ENCODE results near the gene PLS1.
"Not testable (repeated sequence)": the region's sequence is repeated elsewhere in the genome, so short reads cannot be mapped to it uniquely, and the experiment has no call there.

PLS1 gene, protein sequence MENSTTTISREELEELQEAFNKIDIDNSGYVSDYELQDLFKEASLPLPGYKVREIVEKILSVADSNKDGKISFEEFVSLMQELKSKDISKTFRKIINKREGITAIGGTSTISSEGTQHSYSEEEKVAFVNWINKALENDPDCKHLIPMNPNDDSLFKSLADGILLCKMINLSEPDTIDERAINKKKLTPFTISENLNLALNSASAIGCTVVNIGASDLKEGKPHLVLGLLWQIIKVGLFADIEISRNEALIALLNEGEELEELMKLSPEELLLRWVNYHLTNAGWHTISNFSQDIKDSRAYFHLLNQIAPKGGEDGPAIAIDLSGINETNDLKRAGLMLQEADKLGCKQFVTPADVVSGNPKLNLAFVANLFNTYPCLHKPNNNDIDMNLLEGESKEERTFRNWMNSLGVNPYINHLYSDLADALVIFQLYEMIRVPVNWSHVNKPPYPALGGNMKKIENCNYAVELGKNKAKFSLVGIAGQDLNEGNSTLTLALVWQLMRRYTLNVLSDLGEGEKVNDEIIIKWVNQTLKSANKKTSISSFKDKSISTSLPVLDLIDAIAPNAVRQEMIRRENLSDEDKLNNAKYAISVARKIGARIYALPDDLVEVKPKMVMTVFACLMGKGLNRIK

DNA sequence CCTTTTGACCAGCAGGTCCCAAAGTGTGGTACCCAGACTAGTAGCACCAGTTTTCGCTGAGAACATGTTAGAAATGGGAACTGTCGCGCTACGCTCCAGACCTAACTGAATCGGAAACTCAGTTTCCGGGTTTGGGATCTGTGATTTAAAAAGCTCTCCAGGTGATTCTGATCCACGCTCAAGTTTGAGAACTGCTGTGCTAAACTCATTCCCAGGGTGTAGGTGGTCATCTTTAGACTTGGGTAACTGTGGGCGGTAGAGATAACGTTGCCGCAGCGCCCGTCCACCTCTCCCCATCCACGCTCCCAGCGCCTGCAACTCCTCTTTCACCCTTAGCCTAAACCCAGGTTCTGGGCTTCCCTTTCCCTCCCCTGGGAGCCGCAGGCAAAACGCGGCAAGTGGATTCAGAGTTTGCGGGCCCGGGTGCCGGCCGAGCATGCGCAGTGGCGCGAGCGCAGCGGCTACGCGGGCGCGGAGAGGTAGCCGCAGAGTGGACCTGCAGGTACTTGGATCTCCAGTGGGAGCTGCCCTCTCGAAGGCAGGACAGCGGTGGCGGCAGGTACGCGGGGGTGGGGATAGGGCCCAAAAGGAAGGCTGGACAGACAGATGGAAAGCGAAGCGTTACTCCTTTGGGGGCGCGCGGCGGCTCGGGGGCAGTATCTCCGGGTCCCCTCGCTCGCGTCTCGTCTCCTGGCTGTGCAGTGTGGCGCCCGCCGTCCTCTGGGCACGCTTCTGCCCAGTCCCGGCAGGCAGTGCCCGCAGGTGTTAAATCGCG, at the start of gene PLS1:
PLS1 (plus strand) TSS at position 443 of the 775 bp plus-strand sequence. CDS start 67,845 bp downstream, outside the sequence.
- DNase-seq (ENCODE audit: low read depth in 2 of 2), result peak; percentile 71 to 72

DNA sequence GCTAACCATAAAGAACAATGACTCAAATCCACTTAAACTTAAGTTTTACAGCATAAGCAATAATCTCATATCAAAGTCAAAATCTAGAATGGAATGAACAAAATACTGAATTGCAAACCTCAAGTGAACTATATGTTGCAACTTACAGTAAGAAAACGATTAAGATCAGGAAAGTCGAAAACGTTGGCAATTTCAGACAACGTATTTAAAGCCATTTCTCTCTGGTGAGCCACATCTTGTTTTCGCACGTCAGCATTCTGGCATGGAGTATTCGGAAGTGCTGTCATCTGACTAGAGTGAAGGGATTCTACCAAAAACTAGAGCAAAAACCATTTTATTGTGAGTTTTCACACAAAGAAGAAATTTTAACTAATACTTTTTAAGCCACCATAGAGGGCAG, 46.2 kb upstream of the PLS1 start:
- no peak for DNase-seq (ENCODE audit: low read depth in 2 of 2)

DNA sequence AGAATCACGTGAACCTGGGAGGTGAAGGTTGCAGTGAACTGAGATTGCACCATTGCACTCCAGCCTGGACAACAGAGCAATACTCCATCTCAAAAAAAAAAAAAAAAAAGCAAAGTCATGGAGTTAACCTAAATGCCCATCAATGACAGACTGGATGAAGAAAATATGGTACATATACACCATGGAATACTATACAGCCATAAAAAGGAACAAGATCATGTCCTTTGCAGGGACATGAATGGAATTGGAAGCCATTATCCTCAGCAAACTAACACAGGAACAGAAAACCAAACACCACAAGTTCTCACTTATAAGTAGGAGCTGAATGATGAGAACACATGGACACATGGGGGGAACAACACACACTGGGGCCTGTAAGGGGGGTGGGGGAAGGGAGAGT, 43.6 kb upstream of the PLS1 start:
- not testable (repeated sequence) for DNase-seq (ENCODE audit: low read depth in 2 of 2)

DNA sequence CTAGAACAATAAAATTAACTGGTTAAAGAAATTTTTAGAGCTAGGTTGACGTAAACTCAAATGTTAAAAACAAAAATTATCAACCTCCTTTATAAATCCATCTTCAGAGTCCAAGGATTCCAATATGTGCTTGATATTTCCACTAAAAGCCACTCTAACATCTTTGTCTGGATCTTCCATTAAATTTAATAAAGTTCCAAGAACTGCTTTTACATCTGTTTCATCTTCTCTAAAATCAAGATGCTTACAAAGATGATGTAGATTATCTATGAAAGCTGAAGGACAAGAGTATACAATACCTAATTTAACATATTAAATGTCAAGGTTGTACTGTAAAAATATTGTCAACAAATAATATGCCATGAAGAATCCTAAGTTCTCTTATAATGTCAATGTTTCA, 42.5 kb upstream of the PLS1 start:
- no peak for DNase-seq (ENCODE audit: low read depth in 2 of 2)

DNA sequence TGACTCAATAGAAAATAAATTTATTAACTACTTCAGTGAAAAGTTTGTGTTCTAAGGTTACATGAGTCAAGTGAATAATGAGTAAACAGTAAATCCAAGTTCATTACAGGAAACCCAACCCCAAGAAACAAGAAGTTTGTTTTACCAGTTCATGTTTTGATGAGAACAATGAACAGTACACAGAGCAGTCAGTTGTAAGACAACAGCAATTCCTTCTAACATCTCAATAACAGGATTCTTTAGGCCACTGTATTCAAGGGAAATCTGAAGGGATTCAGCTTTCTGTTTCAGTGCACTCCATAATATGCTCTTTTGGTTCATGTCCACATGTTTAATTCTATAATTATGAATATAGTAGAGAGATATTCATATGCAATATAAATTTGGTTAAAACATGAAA, 36.1 kb upstream of the PLS1 start:
- no peak for DNase-seq (ENCODE audit: low read depth in 2 of 2)

DNA sequence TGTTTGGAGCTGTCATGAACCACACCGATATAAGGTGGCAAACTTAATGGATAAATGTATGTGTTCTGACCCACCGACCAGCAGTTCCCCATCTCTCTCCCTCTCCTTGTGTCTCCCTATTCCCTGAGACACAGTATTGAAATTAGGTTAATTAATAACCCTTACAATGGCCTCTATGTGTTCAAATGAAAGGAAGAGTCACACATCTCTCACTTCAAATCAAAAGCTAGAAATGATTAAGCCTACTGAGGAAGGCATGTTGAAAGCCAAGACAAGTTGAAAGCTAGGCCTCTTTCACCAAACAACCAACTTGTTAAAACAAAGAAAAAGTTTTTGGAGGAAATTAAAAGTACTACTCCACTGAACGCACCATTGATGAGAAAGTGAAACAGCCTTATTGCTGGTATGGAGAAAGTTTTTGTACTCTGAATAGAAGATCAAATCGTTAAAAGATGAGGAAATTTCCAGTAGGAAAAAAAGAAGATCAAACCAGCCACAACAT, 32.6 kb upstream of the PLS1 start:
- no peak for DNase-seq (ENCODE audit: low read depth in 2 of 2)

DNA sequence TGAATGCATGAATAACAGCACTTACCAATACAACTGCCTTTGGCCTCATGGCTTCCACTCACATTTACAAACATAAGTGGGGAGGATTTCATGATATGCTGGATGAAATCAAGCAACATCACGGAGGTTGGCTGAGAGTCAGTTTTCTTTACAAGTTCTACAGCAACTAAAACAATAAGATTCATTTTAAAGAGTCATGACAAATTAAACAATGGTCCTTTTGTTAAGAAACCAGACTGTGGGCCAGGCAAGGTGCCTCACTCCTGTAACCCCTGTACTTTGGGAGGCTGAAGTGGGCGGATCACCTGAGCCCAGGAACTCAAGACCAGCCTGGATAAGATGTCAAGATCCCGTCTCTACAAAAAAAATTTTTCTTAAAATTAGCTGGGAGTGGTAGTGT, 30.1 kb upstream of the PLS1 start:
- DNase-seq (ENCODE audit: low read depth in 2 of 2), result no peak

DNA sequence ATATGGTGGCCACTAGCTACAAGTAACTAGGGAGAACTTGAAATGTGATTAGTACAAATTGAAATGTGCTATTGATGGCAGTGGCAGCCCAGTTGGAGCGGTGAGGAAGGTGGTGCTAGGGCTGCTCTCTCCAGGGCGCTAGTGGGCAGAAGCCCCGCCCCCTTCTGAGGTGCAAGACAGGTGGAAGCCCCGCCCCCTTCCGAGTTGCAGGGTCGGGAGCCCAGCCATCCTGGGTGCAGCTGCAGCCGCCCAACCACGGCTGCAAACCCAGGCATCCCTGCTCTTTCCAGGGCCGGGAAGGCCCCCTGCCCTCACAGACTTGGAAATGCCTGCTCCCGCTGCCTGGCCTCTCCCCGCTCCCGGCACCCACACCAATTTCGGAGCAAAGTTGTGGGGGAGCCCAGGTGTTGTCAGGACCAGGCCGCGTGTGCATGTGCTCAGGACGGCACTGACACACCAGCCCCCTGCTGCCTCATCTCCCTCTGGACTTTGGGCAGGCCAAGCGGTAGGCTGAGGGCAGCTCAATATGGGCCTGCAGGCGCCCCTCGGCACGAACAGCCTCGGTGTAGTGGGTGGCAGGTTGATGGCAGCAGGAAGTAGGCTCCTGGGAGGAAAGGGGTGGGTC, 27.7 kb upstream of the PLS1 start:
- DNase-seq (ENCODE audit: low read depth in 2 of 2), result no peak

DNA sequence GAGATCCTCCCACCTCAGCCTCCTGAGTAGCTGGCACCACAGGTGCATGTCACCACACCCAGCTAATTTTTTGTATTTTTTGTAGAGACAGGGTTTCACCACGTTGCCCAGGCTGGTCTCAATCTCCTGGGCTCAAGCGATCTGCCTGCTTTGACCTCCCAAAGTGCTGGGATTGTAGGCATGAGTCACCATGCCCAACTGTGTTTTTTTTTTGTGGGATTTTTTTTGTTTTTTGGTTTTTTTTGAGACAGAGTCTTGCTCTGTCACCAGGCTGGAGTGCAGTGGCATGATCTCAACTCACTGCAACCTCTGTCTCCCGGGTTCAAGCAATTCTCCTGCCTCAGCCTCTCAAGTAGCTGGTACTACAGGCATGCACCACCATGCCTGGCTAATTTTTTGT, 26.8 kb upstream of the PLS1 start:
- DNase-seq (ENCODE audit: low read depth in 2 of 2), result not testable (repeated sequence)

DNA sequence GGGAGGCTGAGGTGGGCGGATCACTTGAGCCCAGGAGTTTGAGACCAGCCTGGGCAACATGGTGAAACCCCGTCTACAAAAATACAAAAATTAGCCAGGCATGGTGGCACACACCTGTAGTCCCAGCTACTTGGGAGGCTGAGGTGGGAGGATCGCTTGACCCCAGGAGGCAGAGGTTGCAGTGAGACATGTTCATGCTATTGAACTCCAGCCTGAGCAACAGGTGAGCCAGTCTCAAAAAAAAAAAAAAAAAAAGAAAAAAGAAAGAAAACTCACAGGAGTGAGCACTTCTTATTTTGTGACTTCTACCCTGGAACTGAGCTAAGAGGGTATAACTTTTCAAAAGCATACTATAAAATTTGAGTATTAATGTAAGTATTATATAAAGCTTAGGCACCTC, 22.0 kb upstream of the PLS1 start:
- DNase-seq (ENCODE audit: low read depth in 2 of 2), result not testable (repeated sequence)

DNA sequence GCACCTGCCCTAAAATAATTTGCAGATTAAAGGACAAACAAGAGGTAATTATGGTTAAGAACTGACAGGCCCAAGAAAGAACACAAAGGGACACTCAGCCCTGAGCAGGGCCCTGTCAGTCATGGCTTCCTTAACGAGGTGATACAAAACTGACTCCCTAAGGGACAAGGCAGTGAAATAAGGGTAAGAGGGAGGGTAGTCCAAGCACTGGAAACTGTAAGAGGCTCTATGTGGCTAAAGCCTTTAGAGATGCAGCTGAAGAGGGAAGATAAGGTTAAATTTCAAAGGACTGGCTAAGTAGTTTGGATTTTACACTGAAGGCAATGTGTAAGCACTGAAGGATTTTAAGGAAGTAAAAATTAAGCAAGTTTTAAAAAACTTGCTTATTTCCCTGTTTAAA, 21.5 kb upstream of the PLS1 start:
- no peak for DNase-seq (ENCODE audit: low read depth in 2 of 2)

DNA sequence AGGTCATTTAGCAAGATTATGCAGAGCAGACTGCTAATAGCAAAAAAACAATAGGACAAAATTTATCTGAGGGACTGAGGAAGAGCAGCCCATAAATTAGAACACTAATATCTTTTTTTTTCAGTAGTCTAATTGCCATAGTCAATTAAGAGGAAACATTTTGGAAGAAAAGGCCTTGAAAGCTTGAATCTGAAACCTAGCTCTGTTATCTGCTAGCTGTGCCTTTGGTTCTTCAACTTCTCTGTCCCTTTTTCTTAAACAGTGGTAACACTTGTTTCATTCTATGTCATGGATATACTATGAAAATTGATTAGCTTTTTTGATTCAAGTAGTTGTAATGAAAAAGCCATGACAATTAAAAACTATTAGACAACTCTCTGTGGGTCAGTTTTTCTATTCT, 19.4 kb upstream of the PLS1 start:
- DNase-seq (ENCODE audit: low read depth in 2 of 2), result no peak

DNA sequence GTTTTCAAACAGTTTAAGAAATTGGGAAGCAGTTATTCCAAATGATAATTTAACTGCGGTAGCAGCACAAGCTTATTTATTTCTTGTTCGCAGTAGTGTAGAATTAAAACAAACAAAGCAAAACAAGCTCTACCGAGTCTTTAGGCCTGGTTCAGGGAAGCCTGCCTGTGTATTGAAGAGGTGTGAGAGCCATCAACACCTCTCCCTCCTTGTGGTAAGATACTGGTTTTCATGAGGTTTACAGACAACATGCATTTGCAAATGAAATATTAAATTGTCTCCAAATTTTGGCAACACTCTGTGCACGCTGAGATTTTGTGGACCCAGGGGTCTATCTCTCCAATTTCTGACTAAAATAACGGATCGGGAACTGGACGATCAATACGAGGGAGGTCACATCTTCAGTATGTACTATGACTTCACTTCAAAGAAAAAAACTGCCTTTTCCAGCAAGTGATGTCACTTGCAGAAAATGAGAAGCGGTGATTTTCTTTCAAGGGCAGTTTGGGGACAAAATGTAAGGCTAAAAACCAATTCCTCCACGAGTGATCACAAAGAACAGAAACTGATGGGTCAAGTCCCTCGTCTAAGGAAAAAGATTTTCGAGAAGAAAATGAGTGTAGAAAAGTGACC, 18.4 kb upstream of the PLS1 start:
- no peak for DNase-seq (ENCODE audit: low read depth in 2 of 2)

DNA sequence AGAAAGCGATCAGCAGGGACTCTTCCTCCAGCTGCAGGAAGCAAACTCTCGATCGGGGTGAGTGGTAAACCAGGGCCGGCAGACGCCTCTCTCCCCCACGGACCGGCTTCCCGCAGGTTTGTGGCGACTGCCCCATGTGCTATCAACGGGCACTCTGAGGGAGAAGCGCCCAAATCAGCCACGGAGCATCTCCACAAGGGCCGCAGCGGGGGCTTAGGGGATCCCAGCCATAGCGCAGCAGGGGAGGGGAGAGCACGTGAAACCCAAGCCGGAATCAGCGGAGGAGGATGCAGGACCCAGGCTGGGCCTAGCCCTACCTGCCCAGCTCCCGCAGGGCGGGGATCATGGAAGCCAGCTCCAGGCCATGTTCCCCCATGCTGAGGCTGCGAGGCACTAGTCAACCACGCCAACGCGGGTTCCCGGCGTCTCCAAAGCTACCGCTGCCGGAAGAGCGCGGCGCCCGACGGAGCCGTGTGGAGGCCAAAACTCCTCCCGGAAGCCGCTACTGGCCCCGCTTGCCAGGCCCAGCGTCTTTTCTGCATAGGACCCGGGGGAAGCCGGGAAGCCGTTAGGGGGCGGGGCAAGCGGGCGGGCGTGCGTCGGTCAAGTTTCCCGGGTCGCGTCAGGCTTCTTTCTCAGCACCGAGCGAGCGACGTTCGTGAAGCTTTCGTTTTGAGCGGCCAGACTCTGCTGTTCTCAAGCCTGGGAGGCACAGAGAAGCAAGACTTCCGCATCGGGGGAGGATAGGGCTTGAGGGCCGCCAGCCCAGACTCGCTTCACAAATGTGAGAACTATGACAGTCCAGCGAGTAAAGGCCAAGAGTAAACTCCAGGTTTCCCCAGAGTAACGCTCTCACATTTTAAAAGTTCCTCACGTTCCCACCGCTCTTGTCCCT, 17.6 kb upstream of the PLS1 start, which contains the start of gene ATR:
ATR (minus strand) TSS at position 405 of the 895 bp plus-strand sequence; CDS start at position 376, 29 bp downstream.
- peak; percentile 92 to 94 for DNase-seq (ENCODE audit: low read depth in 2 of 2)

DNA sequence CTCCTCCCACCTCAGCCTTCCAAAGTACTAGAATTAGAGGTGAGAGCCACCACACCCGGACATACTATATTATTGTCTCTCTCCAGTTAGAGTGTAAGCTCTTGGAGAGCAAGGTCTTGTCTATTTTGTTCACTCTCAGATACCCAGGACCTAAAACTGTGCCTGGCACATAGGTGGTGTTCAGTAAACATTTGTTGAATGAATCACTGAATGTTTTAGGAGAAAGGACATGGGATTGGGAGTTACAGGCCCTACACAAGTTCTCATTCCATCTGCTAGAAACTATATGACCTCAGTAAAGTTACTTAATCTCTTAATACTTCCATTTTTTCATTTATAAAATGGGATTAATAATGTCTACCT, 16.2 kb upstream of the PLS1 start:
- DNase-seq (ENCODE audit: low read depth in 2 of 2), result no peak

DNA sequence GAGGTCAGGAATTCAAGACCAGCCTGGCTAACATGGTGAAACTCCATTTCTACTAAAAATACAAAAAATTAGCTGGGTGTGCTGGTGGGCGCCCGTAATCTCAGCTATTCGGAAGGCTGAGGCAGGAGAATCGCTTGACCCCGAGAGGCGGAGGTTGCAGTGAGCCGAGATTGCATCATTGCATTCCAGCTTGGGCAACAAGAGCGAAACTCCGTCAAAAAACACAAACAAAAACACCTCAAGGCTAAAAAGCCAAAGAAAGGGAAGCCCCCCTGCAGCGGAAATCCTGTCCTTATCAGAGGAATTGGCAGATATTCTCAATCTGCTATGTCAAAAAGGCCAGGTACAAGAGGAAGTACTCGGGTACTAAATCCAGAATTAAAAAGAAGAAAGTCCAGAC, 15.1 kb upstream of the PLS1 start:
- DNase-seq (ENCODE audit: low read depth in 2 of 2), result not testable (repeated sequence)

DNA sequence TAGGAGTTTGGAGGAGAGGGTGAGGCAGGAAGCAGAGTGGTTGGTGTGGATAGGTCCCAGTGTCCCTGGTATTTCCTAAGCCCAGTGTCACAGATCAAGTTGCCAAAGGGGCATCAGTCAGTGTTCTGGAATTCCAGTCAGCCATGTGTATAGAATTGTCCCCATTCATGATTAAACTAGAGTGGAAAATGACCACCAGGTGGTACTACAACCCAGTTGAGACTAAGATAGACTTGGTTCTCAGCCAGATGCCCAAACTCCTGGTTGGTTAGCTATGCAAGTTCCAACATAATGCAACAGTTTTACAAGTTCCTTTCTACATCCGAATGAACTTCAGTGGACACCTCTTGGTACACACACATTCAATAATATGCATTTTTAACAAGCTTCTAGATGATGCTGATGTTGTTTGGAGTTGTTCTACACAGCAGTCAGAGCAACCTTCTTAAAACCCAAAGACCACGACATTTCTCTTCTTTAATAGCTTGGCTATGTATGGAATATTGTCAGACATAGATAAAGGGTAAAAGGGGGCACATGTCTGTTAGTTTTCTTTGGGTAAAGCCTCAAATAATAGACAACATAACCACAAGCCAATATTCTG, 9.3 kb upstream of the PLS1 start:
- no peak for DNase-seq (ENCODE audit: low read depth in 2 of 2)

DNA sequence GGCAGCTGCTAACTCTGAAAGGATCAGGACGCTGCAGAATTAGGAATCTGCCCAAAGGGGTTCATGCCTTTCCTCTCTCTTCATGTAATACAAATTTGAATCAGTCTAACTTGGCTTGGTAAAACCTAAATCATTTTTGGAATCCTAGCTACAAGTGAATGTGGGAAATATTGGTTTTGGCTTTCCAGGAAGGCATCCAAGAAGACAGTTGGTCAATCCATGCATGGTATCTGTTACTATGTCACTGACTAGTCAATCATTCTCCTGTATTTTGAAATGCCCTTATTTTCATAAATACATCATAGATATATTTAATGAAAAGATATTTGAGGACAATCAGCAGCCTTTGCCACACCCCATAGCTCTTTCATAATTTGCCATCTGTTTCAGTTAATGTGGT, 7.5 kb upstream of the PLS1 start:
- DNase-seq (ENCODE audit: low read depth in 2 of 2), result no peak

DNA sequence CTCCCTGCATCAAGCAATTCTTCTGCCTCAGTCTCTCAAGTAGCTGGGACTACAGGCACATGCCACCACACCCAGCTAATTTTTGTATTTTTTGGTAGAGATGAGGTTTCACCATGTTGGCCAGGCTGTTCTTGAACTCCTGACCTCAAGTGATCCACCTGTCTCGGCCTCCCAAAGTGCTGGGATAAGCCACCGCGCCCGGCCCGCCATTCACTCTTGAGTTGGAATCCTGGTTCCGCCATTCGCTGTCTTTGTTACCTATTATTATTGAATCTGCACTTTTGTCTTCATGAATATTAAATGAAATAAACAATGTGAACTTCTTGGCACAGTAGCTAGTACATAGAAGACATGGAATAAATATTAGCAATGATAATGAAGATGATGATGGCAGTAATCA, 3.9 kb upstream of the PLS1 start:
- not testable (repeated sequence) for DNase-seq (ENCODE audit: low read depth in 2 of 2)

DNA sequence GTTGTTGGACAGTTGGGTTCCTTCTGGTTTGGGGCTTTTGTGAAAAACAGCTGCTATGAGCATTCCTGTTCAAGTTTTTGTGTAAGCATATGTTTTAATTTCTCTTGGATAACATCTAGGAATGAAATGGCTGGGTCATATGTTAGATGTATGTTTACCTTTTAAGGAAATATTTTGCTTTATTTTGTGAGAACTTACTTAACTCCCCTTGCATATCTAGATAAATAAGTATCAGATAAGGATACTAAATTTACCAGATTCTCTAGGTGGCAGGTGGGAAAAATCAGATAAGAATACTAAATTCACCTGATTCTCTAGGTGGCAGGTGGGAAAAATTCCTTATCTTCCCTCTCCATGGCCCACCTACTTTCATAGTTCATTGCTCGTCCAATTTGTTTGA, 1.1 kb upstream of the PLS1 start:
- no peak for DNase-seq (ENCODE audit: low read depth in 2 of 2)
